Neural cell (in vitro differentiated cells): ENCODE results near the gene CGGBP1. TPM values are rescaled to one million over a fixed set of nuclear protein-coding genes. Genes with fewer than 3 reads are reported as not detected.

Experiments used
- H2AFZ ChIP-seq: fragments of 200-600, 300-800 bp; sonication (generic), shearing (Covaris generic); 2 replicates; pipeline ENCODE4 v1.6.0; 2014; ENCODE audit warnings: low read depth, mild to moderate bottlenecking, antibody characterized with exemption, low read length, moderate library complexity
- H3F3A ChIP-seq: fragments of 200-600 bp; shearing (Covaris generic); 2 replicates; pipeline ENCODE4 v1.6.1; 2016; ENCODE audit warnings: mild to moderate bottlenecking, moderate library complexity, mixed read lengths, antibody characterized with exemption, low read length; ENCODE audit not compliant: insufficient read depth, poor library complexity, severe bottlenecking
- H3K27ac ChIP-seq: fragments of 200-600, 300-800 bp; sonication (generic), shearing (Covaris generic); 2 replicates; pipeline ENCODE4 v1.5.1; 2014; ENCODE audit warnings: mild to moderate bottlenecking, low read length, moderate library complexity
- H3K27me3 ChIP-seq: fragments of 300-800, 200-600 bp; sonication (generic), shearing (Covaris generic); 2 replicates; pipeline ENCODE4 v1.6.0; 2014; ENCODE audit warnings: mild to moderate bottlenecking, low read depth, low read length, moderate library complexity; ENCODE audit not compliant: insufficient read depth
- H3K36me3 ChIP-seq: fragments of 300-800, 200-600 bp; sonication (generic), shearing (Covaris generic); 2 replicates; pipeline ENCODE4 v1.5.1; 2014; ENCODE audit warnings: mild to moderate bottlenecking, antibody characterized with exemption, low read length, moderate library complexity; ENCODE audit not compliant: insufficient read depth
- H3K4me2 ChIP-seq: fragments of 300-800, 200-600 bp; sonication (generic), shearing (Covaris generic); 2 replicates; pipeline ENCODE4 v1.6.0; 2014; ENCODE audit warnings: mild to moderate bottlenecking, low read length
- H3K4me3 ChIP-seq: fragments of 300-800, 200-600 bp; sonication (generic), shearing (Covaris generic); 2 replicates; pipeline ENCODE4 v1.5.1; 2014; ENCODE audit warnings: mild to moderate bottlenecking, low read length, moderate library complexity
- H3K79me2 ChIP-seq: fragments of 200-600 bp; shearing (Covaris generic); replicated peaks from 2 replicates; pipeline ENCODE4 v1.6.0; 2014; ENCODE audit warnings: mild to moderate bottlenecking, low read length, moderate library complexity; ENCODE audit not compliant: insufficient read depth
- H3K9ac ChIP-seq: fragments of 300-800, 200-600 bp; sonication (generic), shearing (Covaris generic); 2 replicates; pipeline ENCODE4 v1.6.1; 2016; ENCODE audit warnings: mild to moderate bottlenecking, low read length, mixed read lengths
- H3K9me2 ChIP-seq: fragments of 200-600 bp; shearing (Covaris generic); 2 replicates; pipeline ENCODE4 v1.6.1; 2016; ENCODE audit warnings: mild to moderate bottlenecking, low read length, mixed read lengths; ENCODE audit not compliant: insufficient read depth
- H3K9me3 ChIP-seq: fragments of 200-600, 300-800 bp; sonication (generic), shearing (Covaris generic); 2 replicates; pipeline ENCODE4 v1.6.1; 2016; ENCODE audit warnings: mild to moderate bottlenecking, mixed run types, low read length, moderate library complexity, mixed read lengths
- H4K20me1 ChIP-seq: fragments of 200-600 bp; shearing (Covaris generic); 2 replicates; pipeline ENCODE4 v1.6.1; 2016; ENCODE audit warnings: mild to moderate bottlenecking, mixed run types; ENCODE audit not compliant: insufficient read depth
- CTCF ChIP-seq: fragments of 450-650 bp; IDR thresholded peaks from 2 replicates; pipeline ENCODE4 v1.5.1; 2014; ENCODE audit warnings: antibody characterized with exemption, mild to moderate bottlenecking, moderate library complexity; ENCODE audit not compliant: poor library complexity, severe bottlenecking
- EP300 ChIP-seq: fragments of 450-650 bp; conservative IDR thresholded peaks from 2 replicates; pipeline ENCODE4 v1.6.1; 2014; ENCODE audit warnings: antibody characterized with exemption, mild to moderate bottlenecking, moderate library complexity; ENCODE audit not compliant: poor library complexity, severe bottlenecking
- EZH2 ChIP-seq: fragments of 200-600, 300-800 bp; shearing (Covaris generic), sonication (generic); IDR thresholded peaks from 2 replicates; pipeline ENCODE4 v1.6.1; 2014; ENCODE audit warnings: antibody characterized with exemption, low read length, borderline replicate concordance, mild to moderate bottlenecking; ENCODE audit not compliant: insufficient read depth, poor library complexity, severe bottlenecking
- MXI1 ChIP-seq: fragments of 450-650 bp; conservative IDR thresholded peaks from 2 replicates; pipeline ENCODE4 v1.6.1; 2014; ENCODE audit warnings: antibody characterized with exemption, mild to moderate bottlenecking; ENCODE audit not compliant: poor library complexity, severe bottlenecking
- POLR2AphosphoS5 ChIP-seq: IDR thresholded peaks from 2 replicates; pipeline ENCODE4 v1.6.1; 2012
- RAD21 ChIP-seq: fragments of 450-650 bp; conservative IDR thresholded peaks from 2 replicates; pipeline ENCODE4 v1.6.1; 2014; ENCODE audit warnings: antibody characterized with exemption, mild to moderate bottlenecking, moderate library complexity
- REST ChIP-seq: IDR thresholded peaks from 2 replicates; pipeline ENCODE4 v1.6.1; 2012; ENCODE audit warnings: borderline replicate concordance
- SMC3 ChIP-seq: fragments of 450-650 bp; conservative IDR thresholded peaks from 2 replicates; pipeline ENCODE4 v1.6.1; 2014; ENCODE audit warnings: antibody characterized with exemption, mild to moderate bottlenecking, moderate library complexity; ENCODE audit not compliant: poor library complexity
- TAF1 ChIP-seq: IDR thresholded peaks from 2 replicates; pipeline ENCODE4 v1.6.1; 2012; ENCODE audit warnings: low read depth
- polyA plus RNA-seq: library from polyadenylated mRNA; depleted of rRNA; stranded (reverse); fragments of >200 nt; gene quantifications from 2 replicates; pipeline ENCODE4 v1.2.3, GENCODE V29; 2014

CGGBP1 gene
- polyA plus RNA-seq, 1 donor from 2014 or later, result 139 TPM

DNA sequence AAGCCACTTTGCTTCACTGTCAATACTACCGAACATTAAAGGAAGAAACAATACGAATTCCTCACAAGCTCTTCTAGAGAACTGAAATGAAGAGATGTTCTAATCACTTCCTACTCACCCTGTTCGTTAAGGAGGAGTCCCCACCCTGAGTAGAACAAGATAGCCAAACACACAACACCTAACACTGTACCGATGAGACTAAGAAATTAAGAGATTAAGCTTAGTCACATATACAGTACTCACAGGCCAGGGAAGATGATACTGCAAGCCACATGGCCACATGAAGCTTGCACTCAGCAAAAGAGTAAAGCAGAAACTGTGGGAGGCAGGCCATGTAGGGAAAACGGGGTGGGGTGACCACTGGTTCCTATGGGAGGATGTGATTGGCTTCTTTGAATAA is 48.0 kb downstream of the CGGBP1 start:
- Histone ChIP-seq H3K36me3 (no peaks in the 10 kb centered on the region), H3K27me3 (no peaks in the 10 kb centered on the region), H3K79me2 (no peaks in the 10 kb centered on the region), H2AFZ (no peak overlapping the region), H3K9ac (no peak overlapping the region), H3K27ac (no peak overlapping the region), H3K9me2 (no peaks in the 10 kb centered on the region), H3F3A (no peaks in the 10 kb centered on the region), H3K9me3 (no peaks in the 10 kb centered on the region), H3K4me2 (no peak overlapping the region), H3K4me3 (no peak overlapping the region), H4K20me1 (no peaks in the 10 kb centered on the region)
- no peak for TF ChIP-seq RAD21
- no peak for TF ChIP-seq POLR2AphosphoS5
- no peak for TF ChIP-seq CTCF
- TF ChIP-seq MXI1, result no peak
- TF ChIP-seq EZH2, result no peak
- TF ChIP-seq TAF1, result no peak
- TF ChIP-seq REST, result no peak
- TF ChIP-seq SMC3, result no peak
- no peak for TF ChIP-seq EP300

- H3K4me3 ChIP-seq, result no peak overlapping the region
- no peaks in the 10 kb centered on the region for H3F3A ChIP-seq
- no peaks in the 10 kb centered on the region for H3K79me2 ChIP-seq
- H3K27ac ChIP-seq, result no peak overlapping the region
- no peak for TF ChIP-seq EZH2
- TF ChIP-seq REST, result no peak
- no peak for TF ChIP-seq SMC3
- TF ChIP-seq POLR2AphosphoS5, result no peak
- TF ChIP-seq RAD21, result no peak
- no peak for TF ChIP-seq CTCF
- H3K9me2 ChIP-seq, result no peaks in the 10 kb centered on the region
- H3K9me3 ChIP-seq, result no peaks in the 10 kb centered on the region
- H3K4me2 ChIP-seq, result no peak overlapping the region
- no peaks in the 10 kb centered on the region for H3K36me3 ChIP-seq
- no peak overlapping the region for H3K9ac ChIP-seq
- H3K27me3 ChIP-seq, result no peaks in the 10 kb centered on the region
- H4K20me1 ChIP-seq, result no peaks in the 10 kb centered on the region
- no peak overlapping the region for H2AFZ ChIP-seq
Observed at GRCh38 chr3:88009066-88009465, 49.7 kb downstream of the CGGBP1 start.
